ENCODE measurements around the gene RNF213.
A peak's percentile ranks its signal among the peaks of the same experiment; 100 is the strongest.

The RNF213 gene

DNA sequence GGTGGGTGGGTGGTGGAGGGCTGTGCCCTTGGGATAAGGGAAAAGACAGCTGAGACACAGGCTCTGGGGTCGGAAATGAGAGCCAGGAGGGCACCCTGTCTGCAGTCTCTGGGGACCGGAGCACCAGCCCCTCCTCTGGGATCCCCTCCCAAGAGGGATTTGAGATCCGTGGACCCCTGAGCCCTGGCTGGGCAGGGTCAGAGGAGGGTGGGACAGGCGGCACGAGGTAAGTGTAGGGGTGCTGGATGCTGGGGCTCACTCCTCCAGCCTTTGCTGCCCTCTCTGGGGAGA is 40.9 kb upstream of the RNF213 start:
- H3K4me1 ChIP-seq (ENCODE audit: control insufficient read depth, insufficient read depth, low read length): peaks cover 8% of the 10 kb centered on the region; the same call in 1 of the 2 replicates
- peak overlapping the region; percentile 93 for H3K27ac ChIP-seq (ENCODE audit: extremely low read depth, low read depth, low read length)
- H3K36me3 ChIP-seq (ENCODE audit: control insufficient read depth in 2 of 2, insufficient read depth in 1 of 2, low read length in 2 of 2): peaks cover 14 to 57% of the 10 kb centered on the region in 2 experiments
- peak overlapping the region; percentile 82 for H3K4me3 ChIP-seq (ENCODE audit: low read depth, low read length)
- no peaks in the 10 kb centered on the region for H3K9me3 ChIP-seq (ENCODE audit: control insufficient read depth, insufficient read depth, low read depth, low read length)
- ChIA-PET CTCF (interaction anchor here (0.6 kb wide), 2 partner anchors 40 to 998 kb away, joined by 3 read pairs; no protein-coding TSS in a partner anchor), POLR2A (interaction anchor here (0.7 to 2.4 kb wide), 9 partner anchors 9 to 1456 kb away, joined by 3 to 11 read pairs (median 5); no protein-coding TSS in a partner anchor)
- TF ChIP-seq, protein P1, sequence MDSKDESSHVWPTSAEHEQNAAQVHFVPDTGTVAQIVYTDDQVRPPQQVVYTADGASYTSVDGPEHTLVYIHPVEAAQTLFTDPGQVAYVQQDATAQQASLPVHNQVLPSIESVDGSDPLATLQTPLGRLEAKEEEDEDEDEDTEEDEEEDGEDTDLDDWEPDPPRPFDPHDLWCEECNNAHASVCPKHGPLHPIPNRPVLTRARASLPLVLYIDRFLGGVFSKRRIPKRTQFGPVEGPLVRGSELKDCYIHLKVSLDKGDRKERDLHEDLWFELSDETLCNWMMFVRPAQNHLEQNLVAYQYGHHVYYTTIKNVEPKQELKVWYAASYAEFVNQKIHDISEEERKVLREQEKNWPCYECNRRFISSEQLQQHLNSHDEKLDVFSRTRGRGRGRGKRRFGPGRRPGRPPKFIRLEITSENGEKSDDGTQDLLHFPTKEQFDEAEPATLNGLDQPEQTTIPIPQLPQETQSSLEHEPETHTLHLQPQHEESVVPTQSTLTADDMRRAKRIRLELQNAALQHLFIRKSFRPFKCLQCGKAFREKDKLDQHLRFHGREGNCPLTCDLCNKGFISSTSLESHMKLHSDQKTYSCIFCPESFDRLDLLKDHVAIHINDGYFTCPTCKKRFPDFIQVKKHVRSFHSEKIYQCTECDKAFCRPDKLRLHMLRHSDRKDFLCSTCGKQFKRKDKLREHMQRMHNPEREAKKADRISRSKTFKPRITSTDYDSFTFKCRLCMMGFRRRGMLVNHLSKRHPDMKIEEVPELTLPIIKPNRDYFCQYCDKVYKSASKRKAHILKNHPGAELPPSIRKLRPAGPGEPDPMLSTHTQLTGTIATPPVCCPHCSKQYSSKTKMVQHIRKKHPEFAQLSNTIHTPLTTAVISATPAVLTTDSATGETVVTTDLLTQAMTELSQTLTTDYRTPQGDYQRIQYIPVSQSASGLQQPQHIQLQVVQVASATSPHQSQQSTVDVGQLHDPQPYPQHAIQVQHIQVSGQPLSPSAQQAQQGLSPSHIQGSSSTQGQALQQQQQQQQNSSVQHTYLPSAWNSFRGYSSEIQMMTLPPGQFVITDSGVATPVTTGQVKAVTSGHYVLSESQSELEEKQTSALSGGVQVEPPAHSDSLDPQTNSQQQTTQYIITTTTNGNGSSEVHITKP (tag by site-specific recombination; IDR thresholded peaks at IDR 0.05): peak; percentile 37; the same call in 1 of the 2 replicates
- 0 out of 2 replicates have a peak, but pooled peaks have one; percentile 14 for TF ChIP-seq ZNF624 (tag by site-specific recombination; IDR thresholded peaks at IDR 0.05)
- TF ChIP-seq, protein P2, sequence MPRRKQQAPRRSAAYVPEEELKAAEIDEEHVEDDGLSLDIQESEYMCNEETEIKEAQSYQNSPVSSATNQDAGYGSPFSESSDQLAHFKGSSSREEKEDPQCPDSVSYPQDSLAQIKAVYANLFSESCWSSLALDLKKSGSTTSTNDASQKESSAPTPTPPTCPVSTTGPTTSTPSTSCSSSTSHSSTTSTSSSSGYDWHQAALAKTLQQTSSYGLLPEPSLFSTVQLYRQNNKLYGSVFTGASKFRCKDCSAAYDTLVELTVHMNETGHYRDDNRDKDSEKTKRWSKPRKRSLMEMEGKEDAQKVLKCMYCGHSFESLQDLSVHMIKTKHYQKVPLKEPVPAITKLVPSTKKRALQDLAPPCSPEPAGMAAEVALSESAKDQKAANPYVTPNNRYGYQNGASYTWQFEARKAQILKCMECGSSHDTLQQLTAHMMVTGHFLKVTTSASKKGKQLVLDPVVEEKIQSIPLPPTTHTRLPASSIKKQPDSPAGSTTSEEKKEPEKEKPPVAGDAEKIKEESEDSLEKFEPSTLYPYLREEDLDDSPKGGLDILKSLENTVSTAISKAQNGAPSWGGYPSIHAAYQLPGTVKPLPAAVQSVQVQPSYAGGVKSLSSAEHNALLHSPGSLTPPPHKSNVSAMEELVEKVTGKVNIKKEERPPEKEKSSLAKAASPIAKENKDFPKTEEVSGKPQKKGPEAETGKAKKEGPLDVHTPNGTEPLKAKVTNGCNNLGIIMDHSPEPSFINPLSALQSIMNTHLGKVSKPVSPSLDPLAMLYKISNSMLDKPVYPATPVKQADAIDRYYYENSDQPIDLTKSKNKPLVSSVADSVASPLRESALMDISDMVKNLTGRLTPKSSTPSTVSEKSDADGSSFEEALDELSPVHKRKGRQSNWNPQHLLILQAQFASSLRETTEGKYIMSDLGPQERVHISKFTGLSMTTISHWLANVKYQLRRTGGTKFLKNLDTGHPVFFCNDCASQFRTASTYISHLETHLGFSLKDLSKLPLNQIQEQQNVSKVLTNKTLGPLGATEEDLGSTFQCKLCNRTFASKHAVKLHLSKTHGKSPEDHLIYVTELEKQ (tag by site-specific recombination; IDR thresholded peaks at IDR 0.05; ENCODE audit: borderline replicate concordance): no peak
- TF ChIP-seq ZBTB17 (tag by site-specific recombination; IDR thresholded peaks at IDR 0.05): peak; percentile 70
- TF ChIP-seq GFI1B (tag by site-specific recombination; IDR thresholded peaks at IDR 0.05): no peak
- TF ChIP-seq, protein P3, sequence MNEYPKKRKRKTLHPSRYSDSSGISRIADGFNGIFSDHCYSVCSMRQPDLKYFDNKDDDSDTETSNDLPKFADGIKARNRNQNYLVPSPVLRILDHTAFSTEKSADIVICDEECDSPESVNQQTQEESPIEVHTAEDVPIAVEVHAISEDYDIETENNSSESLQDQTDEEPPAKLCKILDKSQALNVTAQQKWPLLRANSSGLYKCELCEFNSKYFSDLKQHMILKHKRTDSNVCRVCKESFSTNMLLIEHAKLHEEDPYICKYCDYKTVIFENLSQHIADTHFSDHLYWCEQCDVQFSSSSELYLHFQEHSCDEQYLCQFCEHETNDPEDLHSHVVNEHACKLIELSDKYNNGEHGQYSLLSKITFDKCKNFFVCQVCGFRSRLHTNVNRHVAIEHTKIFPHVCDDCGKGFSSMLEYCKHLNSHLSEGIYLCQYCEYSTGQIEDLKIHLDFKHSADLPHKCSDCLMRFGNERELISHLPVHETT (tag by site-specific recombination; IDR thresholded peaks at IDR 0.05): peak; percentile 48; the same call in 1 of the 2 replicates
- TF ChIP-seq SP7 (tag by site-specific recombination; IDR thresholded peaks at IDR 0.05): peak; percentile 49
- TF ChIP-seq ZBTB20 (tag by site-specific recombination; IDR thresholded peaks at IDR 0.05): peak; percentile 64; the same call in 1 of the 2 replicates
- 0 out of 2 replicates have a peak, but pooled peaks have one; percentile 30 for TF ChIP-seq ZFP37 (tag by site-specific recombination; IDR thresholded peaks at IDR 0.05)
- TF ChIP-seq GLIS2 (tag by site-specific recombination; IDR thresholded peaks at IDR 0.05): peak; percentile 32; the same call in 1 of the 2 replicates
- peak; percentile 81 for TF ChIP-seq PATZ1 (tag by site-specific recombination; IDR thresholded peaks at IDR 0.05)
- no peak for TF ChIP-seq ZNF404 (tag by site-specific recombination; IDR thresholded peaks at IDR 0.05)
- TF ChIP-seq SP2 (tag by site-specific recombination; IDR thresholded peaks at IDR 0.05): peak; percentile 7; the same call in 1 of the 2 replicates
- TF ChIP-seq ZIC2 (tag by site-specific recombination; IDR thresholded peaks at IDR 0.05): no peak
- TF ChIP-seq, protein P4, sequence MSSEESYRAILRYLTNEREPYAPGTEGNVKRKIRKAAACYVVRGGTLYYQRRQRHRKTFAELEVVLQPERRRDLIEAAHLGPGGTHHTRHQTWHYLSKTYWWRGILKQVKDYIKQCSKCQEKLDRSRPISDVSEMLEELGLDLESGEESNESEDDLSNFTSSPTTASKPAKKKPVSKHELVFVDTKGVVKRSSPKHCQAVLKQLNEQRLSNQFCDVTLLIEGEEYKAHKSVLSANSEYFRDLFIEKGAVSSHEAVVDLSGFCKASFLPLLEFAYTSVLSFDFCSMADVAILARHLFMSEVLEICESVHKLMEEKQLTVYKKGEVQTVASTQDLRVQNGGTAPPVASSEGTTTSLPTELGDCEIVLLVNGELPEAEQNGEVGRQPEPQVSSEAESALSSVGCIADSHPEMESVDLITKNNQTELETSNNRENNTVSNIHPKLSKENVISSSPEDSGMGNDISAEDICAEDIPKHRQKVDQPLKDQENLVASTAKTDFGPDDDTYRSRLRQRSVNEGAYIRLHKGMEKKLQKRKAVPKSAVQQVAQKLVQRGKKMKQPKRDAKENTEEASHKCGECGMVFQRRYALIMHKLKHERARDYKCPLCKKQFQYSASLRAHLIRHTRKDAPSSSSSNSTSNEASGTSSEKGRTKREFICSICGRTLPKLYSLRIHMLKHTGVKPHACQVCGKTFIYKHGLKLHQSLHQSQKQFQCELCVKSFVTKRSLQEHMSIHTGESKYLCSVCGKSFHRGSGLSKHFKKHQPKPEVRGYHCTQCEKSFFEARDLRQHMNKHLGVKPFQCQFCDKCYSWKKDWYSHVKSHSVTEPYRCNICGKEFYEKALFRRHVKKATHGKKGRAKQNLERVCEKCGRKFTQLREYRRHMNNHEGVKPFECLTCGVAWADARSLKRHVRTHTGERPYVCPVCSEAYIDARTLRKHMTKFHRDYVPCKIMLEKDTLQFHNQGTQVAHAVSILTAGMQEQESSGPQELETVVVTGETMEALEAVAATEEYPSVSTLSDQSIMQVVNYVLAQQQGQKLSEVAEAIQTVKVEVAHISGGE (tag by site-specific recombination; conservative IDR thresholded peaks at IDR 0.05; ENCODE audit: low read depth): peak; percentile 59; the same call in 1 of the 2 replicates
- 0 out of 2 replicates have a peak, but pooled peaks have one; percentile 4 for TF ChIP-seq ZNF843 (tag by site-specific recombination; IDR thresholded peaks at IDR 0.05)
- TF ChIP-seq ZNF645 (tag by site-specific recombination; IDR thresholded peaks at IDR 0.05): 0 out of 2 replicates have a peak, but pooled peaks have one; percentile 25
- no peak for TF ChIP-seq ZFP69B (tag by site-specific recombination; IDR thresholded peaks at IDR 0.05)
- TF ChIP-seq, protein P5, sequence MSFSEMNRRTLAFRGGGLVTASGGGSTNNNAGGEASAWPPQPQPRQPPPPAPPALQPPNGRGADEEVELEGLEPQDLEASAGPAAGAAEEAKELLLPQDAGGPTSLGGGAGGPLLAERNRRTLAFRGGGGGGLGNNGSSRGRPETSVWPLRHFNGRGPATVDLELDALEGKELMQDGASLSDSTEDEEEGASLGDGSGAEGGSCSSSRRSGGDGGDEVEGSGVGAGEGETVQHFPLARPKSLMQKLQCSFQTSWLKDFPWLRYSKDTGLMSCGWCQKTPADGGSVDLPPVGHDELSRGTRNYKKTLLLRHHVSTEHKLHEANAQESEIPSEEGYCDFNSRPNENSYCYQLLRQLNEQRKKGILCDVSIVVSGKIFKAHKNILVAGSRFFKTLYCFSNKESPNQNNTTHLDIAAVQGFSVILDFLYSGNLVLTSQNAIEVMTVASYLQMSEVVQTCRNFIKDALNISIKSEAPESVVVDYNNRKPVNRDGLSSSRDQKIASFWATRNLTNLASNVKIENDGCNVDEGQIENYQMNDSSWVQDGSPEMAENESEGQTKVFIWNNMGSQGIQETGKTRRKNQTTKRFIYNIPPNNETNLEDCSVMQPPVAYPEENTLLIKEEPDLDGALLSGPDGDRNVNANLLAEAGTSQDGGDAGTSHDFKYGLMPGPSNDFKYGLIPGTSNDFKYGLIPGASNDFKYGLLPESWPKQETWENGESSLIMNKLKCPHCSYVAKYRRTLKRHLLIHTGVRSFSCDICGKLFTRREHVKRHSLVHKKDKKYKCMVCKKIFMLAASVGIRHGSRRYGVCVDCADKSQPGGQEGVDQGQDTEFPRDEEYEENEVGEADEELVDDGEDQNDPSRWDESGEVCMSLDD (tag by site-specific recombination; IDR thresholded peaks at IDR 0.05): peak; percentile 71

Measured in HEK293 (cell line).